Ovary (tissue), 3 donors: ENCODE data around the gene CHMP4A.

Experiments used
- CTCF ChIP-seq, 3 donors: fragments of 450-650 bp in 2 of 3; fragments of 200-600 bp in 1 of 3; IDR thresholded peaks; one replicate each; pipeline versions ENCODE4 v1.5.1 to v1.8.0; 2016 to 2022; ENCODE audit warnings: antibody characterized with exemption in 3 of 3, mild to moderate bottlenecking in 1 of 3
- EP300 ChIP-seq: sonication (generic); formaldehyde crosslinking; IDR thresholded peaks from one replicate; pipeline ENCODE4 v1.6.1; 2017; ENCODE audit warnings: antibody characterized with exemption
- POLR2A ChIP-seq: fragments of 450-650 bp; IDR thresholded peaks from one replicate; pipeline ENCODE4 v1.6.1; 2017; ENCODE audit warnings: antibody characterized with exemption, mild to moderate bottlenecking, moderate library complexity
- donor health status: DM: no; HTN: no; CAD: no.

GRCh38 chr14:24185741-24186140 lies 27.5 kb downstream of the CHMP4A start:
- no peak for TF ChIP-seq CTCF (IDR thresholded peaks at IDR 0.05)
- no peak for TF ChIP-seq POLR2A
- TF ChIP-seq EP300, result no peak
